ENCODE results near the gene ADGRG6. TPM values are rescaled to one million over a fixed set of nuclear protein-coding genes. Genes with fewer than 3 reads are reported as not detected.

ADGRG6 gene
- total and polyA plus RNA-seq, 4 donors, result 18.7 to 110 (median 45.7) TPM

DNA sequence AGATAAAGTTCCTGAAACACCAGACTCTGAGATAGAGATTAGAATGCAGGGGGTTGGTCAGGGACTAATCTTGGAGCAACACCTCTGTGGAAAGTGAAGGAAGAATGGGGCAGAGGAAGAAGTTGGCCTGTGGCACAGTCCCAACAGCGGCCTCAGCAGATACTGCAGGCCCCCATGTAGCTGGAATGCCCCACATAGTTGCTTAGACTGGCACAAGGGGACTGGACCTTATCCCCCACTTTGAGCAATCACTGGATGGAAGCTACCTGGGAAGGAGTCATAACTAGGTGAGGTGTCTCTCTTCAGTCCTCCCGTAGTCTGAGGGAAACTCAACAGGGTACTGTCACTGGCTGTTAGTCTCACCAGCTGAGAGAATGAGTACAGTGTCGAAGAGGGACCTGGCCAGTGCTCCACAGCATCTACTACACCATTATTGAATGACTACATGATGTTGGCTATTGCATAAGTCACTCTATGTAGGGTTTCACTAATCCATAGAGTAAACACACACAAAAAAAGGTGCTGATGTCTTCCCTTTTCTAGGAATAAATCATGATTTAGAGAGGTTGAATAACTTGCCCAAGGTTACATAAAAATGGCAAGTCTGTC, 47.5 kb downstream of the ADGRG6 start:
- Histone ChIP-seq H3K4me1 (ENCODE audit: control insufficient read depth in 4 of 4, insufficient read depth in 4 of 4, low read length in 3 of 4) (peaks cover 0 to 6% (median 4%) of the 10 kb centered on the region in 4 donors), H3K4me3 (ENCODE audit: low read depth in 1 of 3, low read length in 3 of 3) (no peak overlapping the region), H3K27me3 (ENCODE audit: control insufficient read depth in 4 of 4, insufficient read depth in 4 of 4, low read length in 3 of 4) (no peaks in the 10 kb centered on the region), H3K9ac (ENCODE audit: low read depth in 1 of 2, low read length in 2 of 2) (no peak overlapping the region), H3K36me3 (ENCODE audit: control insufficient read depth in 4 of 4, insufficient read depth in 3 of 4, low read depth in 1 of 4, low read length in 3 of 4) (no peaks in the 10 kb centered on the region), H3K9me3 (ENCODE audit: control insufficient read depth in 4 of 4, low read length in 3 of 4) (no peaks in the 10 kb centered on the region), H3K27ac (ENCODE audit: low read depth in 1 of 2, low read length in 2 of 2) (no peak overlapping the region)
- no peak for DNase-seq (ENCODE audit: low spot score)
- WGBS, result 87% methylated on average over 3 of the region's 3 CpGs
- no peak for TF ChIP-seq YY1 (IDR thresholded peaks at IDR 0.05)
- TF ChIP-seq TAF1 (conservative IDR thresholded peaks at IDR 0.05), result no peak
- TF ChIP-seq, protein P1, sequence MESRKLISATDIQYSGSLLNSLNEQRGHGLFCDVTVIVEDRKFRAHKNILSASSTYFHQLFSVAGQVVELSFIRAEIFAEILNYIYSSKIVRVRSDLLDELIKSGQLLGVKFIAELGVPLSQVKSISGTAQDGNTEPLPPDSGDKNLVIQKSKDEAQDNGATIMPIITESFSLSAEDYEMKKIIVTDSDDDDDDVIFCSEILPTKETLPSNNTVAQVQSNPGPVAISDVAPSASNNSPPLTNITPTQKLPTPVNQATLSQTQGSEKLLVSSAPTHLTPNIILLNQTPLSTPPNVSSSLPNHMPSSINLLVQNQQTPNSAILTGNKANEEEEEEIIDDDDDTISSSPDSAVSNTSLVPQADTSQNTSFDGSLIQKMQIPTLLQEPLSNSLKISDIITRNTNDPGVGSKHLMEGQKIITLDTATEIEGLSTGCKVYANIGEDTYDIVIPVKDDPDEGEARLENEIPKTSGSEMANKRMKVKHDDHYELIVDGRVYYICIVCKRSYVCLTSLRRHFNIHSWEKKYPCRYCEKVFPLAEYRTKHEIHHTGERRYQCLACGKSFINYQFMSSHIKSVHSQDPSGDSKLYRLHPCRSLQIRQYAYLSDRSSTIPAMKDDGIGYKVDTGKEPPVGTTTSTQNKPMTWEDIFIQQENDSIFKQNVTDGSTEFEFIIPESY (IDR thresholded peaks at IDR 0.05), result no peak
- no peak for TF ChIP-seq RAD21 (IDR thresholded peaks at IDR 0.05)
- no peak for TF ChIP-seq RXRA (IDR thresholded peaks at IDR 0.05)
- no peak for TF ChIP-seq SP1 (IDR thresholded peaks at IDR 0.05)
- TF ChIP-seq HNF4G (IDR thresholded peaks at IDR 0.05), result no peak
- TF ChIP-seq, protein P2, sequence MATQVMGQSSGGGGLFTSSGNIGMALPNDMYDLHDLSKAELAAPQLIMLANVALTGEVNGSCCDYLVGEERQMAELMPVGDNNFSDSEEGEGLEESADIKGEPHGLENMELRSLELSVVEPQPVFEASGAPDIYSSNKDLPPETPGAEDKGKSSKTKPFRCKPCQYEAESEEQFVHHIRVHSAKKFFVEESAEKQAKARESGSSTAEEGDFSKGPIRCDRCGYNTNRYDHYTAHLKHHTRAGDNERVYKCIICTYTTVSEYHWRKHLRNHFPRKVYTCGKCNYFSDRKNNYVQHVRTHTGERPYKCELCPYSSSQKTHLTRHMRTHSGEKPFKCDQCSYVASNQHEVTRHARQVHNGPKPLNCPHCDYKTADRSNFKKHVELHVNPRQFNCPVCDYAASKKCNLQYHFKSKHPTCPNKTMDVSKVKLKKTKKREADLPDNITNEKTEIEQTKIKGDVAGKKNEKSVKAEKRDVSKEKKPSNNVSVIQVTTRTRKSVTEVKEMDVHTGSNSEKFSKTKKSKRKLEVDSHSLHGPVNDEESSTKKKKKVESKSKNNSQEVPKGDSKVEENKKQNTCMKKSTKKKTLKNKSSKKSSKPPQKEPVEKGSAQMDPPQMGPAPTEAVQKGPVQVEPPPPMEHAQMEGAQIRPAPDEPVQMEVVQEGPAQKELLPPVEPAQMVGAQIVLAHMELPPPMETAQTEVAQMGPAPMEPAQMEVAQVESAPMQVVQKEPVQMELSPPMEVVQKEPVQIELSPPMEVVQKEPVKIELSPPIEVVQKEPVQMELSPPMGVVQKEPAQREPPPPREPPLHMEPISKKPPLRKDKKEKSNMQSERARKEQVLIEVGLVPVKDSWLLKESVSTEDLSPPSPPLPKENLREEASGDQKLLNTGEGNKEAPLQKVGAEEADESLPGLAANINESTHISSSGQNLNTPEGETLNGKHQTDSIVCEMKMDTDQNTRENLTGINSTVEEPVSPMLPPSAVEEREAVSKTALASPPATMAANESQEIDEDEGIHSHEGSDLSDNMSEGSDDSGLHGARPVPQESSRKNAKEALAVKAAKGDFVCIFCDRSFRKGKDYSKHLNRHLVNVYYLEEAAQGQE (IDR thresholded peaks at IDR 0.05), result no peak
- TF ChIP-seq, protein P3, sequence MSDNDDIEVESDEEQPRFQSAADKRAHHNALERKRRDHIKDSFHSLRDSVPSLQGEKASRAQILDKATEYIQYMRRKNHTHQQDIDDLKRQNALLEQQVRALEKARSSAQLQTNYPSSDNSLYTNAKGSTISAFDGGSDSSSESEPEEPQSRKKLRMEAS (IDR thresholded peaks at IDR 0.05), result no peak
- no peak for TF ChIP-seq EGR1 (IDR thresholded peaks at IDR 0.05; ENCODE audit: low read depth in 2 of 2)
- TF ChIP-seq, protein P4, sequence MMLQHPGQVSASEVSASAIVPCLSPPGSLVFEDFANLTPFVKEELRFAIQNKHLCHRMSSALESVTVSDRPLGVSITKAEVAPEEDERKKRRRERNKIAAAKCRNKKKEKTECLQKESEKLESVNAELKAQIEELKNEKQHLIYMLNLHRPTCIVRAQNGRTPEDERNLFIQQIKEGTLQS (IDR thresholded peaks at IDR 0.05), result no peak
- TF ChIP-seq FOXA2 (IDR thresholded peaks at IDR 0.05), result no peak
- no peak for TF ChIP-seq FOXA1 (IDR thresholded peaks at IDR 0.05)
- TF ChIP-seq NR2F2 (IDR thresholded peaks at IDR 0.05), result no peak
- TF ChIP-seq, protein P5, sequence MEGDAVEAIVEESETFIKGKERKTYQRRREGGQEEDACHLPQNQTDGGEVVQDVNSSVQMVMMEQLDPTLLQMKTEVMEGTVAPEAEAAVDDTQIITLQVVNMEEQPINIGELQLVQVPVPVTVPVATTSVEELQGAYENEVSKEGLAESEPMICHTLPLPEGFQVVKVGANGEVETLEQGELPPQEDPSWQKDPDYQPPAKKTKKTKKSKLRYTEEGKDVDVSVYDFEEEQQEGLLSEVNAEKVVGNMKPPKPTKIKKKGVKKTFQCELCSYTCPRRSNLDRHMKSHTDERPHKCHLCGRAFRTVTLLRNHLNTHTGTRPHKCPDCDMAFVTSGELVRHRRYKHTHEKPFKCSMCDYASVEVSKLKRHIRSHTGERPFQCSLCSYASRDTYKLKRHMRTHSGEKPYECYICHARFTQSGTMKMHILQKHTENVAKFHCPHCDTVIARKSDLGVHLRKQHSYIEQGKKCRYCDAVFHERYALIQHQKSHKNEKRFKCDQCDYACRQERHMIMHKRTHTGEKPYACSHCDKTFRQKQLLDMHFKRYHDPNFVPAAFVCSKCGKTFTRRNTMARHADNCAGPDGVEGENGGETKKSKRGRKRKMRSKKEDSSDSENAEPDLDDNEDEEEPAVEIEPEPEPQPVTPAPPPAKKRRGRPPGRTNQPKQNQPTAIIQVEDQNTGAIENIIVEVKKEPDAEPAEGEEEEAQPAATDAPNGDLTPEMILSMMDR (IDR thresholded peaks at IDR 0.05; ENCODE audit: low read depth, low read length, missing input control), result no peak
- no peak for TF ChIP-seq HNF4A (conservative IDR thresholded peaks at IDR 0.05)

DNA sequence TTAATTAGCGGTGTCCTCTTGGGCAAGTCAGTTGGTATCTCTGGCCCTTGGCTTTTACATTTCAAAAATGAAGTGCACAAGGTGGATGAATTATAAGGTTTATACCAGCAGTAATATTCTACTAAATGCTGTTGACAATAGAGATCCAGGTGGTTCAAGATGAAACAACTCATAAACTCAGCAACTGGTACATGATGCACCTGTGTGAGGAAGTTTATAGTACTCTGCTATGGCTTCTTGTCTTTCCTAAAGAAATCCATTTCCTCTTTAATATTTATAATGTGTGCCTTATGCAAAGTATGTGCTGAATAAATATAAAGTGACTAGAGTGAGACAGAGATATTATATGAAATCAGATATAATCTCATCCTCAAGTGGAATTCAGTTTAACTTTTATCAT, 48.5 kb downstream of the ADGRG6 start:
- no peak for DNase-seq (ENCODE audit: low spot score)
- Histone ChIP-seq H3K36me3 (ENCODE audit: control insufficient read depth in 4 of 4, insufficient read depth in 3 of 4, low read depth in 1 of 4, low read length in 3 of 4) (no peaks in the 10 kb centered on the region), H3K4me1 (ENCODE audit: control insufficient read depth in 4 of 4, insufficient read depth in 4 of 4, low read length in 3 of 4) (peaks cover 0 to 6% (median 4%) of the 10 kb centered on the region in 4 donors), H3K27me3 (ENCODE audit: control insufficient read depth in 4 of 4, insufficient read depth in 4 of 4, low read length in 3 of 4) (no peaks in the 10 kb centered on the region), H3K9ac (ENCODE audit: low read depth in 1 of 2, low read length in 2 of 2) (no peak overlapping the region), H3K27ac (ENCODE audit: low read depth in 1 of 2, low read length in 2 of 2) (no peak overlapping the region), H3K4me3 (ENCODE audit: low read depth in 1 of 3, low read length in 3 of 3) (no peak overlapping the region), H3K9me3 (ENCODE audit: control insufficient read depth in 4 of 4, low read length in 3 of 4) (no peaks in the 10 kb centered on the region)
- WGBS, result 99% methylated on average over 1 of the region's 1 CpG
- TF ChIP-seq YY1 (IDR thresholded peaks at IDR 0.05) (no peak), RXRA (IDR thresholded peaks at IDR 0.05) (no peak), SP1 (IDR thresholded peaks at IDR 0.05) (no peak), EGR1 (IDR thresholded peaks at IDR 0.05; ENCODE audit: low read depth in 2 of 2) (no peak), NR2F2 (IDR thresholded peaks at IDR 0.05) (no peak), GABPA (IDR thresholded peaks at IDR 0.05 in 1 of 2, conservative IDR thresholded peaks at IDR 0.05 in 1 of 2) (no peak), FOXA2 (IDR thresholded peaks at IDR 0.05) (no peak)
- TF ChIP-seq, protein P4 (IDR thresholded peaks at IDR 0.05), result no peak
- TF ChIP-seq, protein P2 (IDR thresholded peaks at IDR 0.05), result no peak
- TF ChIP-seq, protein P1 (IDR thresholded peaks at IDR 0.05), result no peak

Measured in liver (tissue), 9 donors.